Measurements from ENCODE around the gene SAYSD1. TPM values are rescaled to one million over a fixed set of nuclear protein-coding genes. Genes with fewer than 3 reads are reported as not detected.
A peak's percentile ranks its signal among the peaks of the same experiment; 100 is the strongest.

Gene SAYSD1
- polyA plus RNA-seq, 3 donors, result 4.3 to 15.5 (median 12.0) TPM

DNA sequence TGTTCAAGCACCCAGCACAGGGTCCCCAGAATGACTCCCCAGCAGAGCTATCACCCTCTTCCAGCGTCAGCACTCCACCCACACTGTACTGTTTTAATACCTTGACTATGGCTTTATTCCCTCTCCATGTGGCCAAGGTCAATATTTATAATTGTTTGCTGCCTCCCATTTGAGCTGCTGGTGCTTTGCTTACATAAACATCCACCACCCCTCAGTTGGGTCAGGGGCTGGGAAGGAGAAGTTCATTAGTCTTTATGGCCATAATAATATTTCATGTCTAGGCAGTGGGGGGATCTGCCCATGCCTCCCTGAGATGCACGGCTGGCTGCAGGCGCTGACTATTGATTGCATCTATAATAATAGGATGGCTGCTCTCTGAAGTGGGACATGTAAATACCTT is 41.8 kb upstream of the SAYSD1 start:
- Mint-ChIP-seq H3K4me1 (peaks cover 5% of the 10 kb centered on the region), H3K27me3 (ENCODE audit: low read depth in 3 of 3) (peaks cover 1 to 8% (median 4%) of the 10 kb centered on the region in 3 donors), H3K27ac (no peak overlapping the region), H3K9me3 (peaks cover 0 to 6% (median 0%) of the 10 kb centered on the region in 7 donors), H3K36me3 (no peaks in the 10 kb centered on the region), H3K4me3 (no peak overlapping the region)
- Histone ChIP-seq H3K79me2 (ENCODE audit: insufficient read depth, low read length) (no peaks in the 10 kb centered on the region), H3K4me1 (ENCODE audit: control insufficient read depth in 1 of 2, insufficient read depth in 2 of 2, low read length in 2 of 2) (no peaks in the 10 kb centered on the region), H3K36me3 (replicated peaks in 1 of 2; ENCODE audit: control insufficient read depth in 1 of 2, insufficient read depth in 2 of 2, low read length in 2 of 2) (no peaks in the 10 kb centered on the region), H3K9ac (ENCODE audit: insufficient read depth, low read length, poor library complexity, severe bottlenecking) (no peak overlapping the region), H3K4me2 (replicated peaks; ENCODE audit: extremely low read depth, low read length, poor library complexity, severe bottlenecking) (no peak overlapping the region), H3K9me3 (replicated peaks in 1 of 2; ENCODE audit: control insufficient read depth in 1 of 2, insufficient read depth in 1 of 2, low read length in 2 of 2) (no peaks in the 10 kb centered on the region), H4K20me1 (ENCODE audit: insufficient read depth, low read length) (no peaks in the 10 kb centered on the region), H3K27me3 (ENCODE audit: control insufficient read depth in 2 of 2, insufficient read depth in 2 of 2, low read length in 2 of 2) (no peaks in the 10 kb centered on the region), H3K4me3 (replicated peaks in 1 of 3; ENCODE audit: low read depth in 2 of 3, low read length in 3 of 3) (no peak overlapping the region), H2AFZ (ENCODE audit: insufficient read depth, low read depth, low read length, poor library complexity, severe bottlenecking) (no peak overlapping the region), H3K27ac (ENCODE audit: low read depth in 1 of 2, low read length in 2 of 2) (no peak overlapping the region)
- WGBS (ENCODE audit: insufficient coverage), result 100% methylated on average over 2 of the region's 3 CpGs
- TF ChIP-seq, protein P1, sequence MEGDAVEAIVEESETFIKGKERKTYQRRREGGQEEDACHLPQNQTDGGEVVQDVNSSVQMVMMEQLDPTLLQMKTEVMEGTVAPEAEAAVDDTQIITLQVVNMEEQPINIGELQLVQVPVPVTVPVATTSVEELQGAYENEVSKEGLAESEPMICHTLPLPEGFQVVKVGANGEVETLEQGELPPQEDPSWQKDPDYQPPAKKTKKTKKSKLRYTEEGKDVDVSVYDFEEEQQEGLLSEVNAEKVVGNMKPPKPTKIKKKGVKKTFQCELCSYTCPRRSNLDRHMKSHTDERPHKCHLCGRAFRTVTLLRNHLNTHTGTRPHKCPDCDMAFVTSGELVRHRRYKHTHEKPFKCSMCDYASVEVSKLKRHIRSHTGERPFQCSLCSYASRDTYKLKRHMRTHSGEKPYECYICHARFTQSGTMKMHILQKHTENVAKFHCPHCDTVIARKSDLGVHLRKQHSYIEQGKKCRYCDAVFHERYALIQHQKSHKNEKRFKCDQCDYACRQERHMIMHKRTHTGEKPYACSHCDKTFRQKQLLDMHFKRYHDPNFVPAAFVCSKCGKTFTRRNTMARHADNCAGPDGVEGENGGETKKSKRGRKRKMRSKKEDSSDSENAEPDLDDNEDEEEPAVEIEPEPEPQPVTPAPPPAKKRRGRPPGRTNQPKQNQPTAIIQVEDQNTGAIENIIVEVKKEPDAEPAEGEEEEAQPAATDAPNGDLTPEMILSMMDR (IDR thresholded peaks at IDR 0.05), result no peak
- DNase-seq, result no peak
- intact Hi-C loops (cut with micrococcal nuclease), result no loop called here

DNA sequence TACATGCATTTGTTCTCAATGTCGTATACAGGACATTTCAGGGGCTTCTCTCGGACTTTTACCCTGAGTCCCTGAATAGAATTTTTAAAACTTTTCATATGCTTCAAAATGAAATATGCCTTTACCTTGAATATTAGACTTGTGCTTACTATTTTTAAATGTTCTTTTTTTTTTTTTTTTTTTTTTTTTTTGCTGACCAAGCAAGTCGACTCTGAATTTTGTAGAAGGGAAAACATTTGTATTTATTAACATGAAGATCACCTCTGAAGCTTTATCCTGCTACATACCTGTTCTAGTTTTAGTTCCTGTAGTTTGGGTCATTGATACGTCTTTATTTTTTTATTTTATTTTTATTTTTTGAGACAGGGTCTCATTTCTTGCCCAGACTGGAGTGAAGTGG is 39.7 kb upstream of the SAYSD1 start:
- no peaks in the 10 kb centered on the region for H3K27me3 ChIP-seq (ENCODE audit: control insufficient read depth in 2 of 2, insufficient read depth in 2 of 2, low read length in 2 of 2)
- H2AFZ ChIP-seq (ENCODE audit: insufficient read depth, low read depth, low read length, poor library complexity, severe bottlenecking), result no peak overlapping the region
- Mint-ChIP-seq H3K27ac (peak overlapping the region in 1 of 7 donors; percentile 72), H3K4me1 (peaks cover 5% of the 10 kb centered on the region), H3K36me3 (no peaks in the 10 kb centered on the region), H3K9me3 (peaks cover 0 to 6% (median 0%) of the 10 kb centered on the region in 7 donors), H3K4me3 (no peak overlapping the region), H3K27me3 (ENCODE audit: low read depth in 3 of 3) (peaks cover 6 to 10% (median 10%) of the 10 kb centered on the region in 3 donors)
- no peak overlapping the region for H3K4me2 ChIP-seq (replicated peaks; ENCODE audit: extremely low read depth, low read length, poor library complexity, severe bottlenecking)
- H3K9ac ChIP-seq (ENCODE audit: insufficient read depth, low read length, poor library complexity, severe bottlenecking), result no peak overlapping the region
- DNase-seq, result no peak
- H3K36me3 ChIP-seq (replicated peaks in 1 of 2; ENCODE audit: control insufficient read depth in 1 of 2, insufficient read depth in 2 of 2, low read length in 2 of 2), result no peaks in the 10 kb centered on the region
- intact Hi-C loops (cut with micrococcal nuclease), result no loop called here
- no peak overlapping the region for H3K4me3 ChIP-seq (replicated peaks in 1 of 3; ENCODE audit: low read depth in 2 of 3, low read length in 3 of 3)
- H3K9me3 ChIP-seq (replicated peaks in 1 of 2; ENCODE audit: control insufficient read depth in 1 of 2, insufficient read depth in 1 of 2, low read length in 2 of 2), result no peaks in the 10 kb centered on the region
- H4K20me1 ChIP-seq (ENCODE audit: insufficient read depth, low read length), result no peaks in the 10 kb centered on the region
- H3K4me1 ChIP-seq (ENCODE audit: control insufficient read depth in 1 of 2, insufficient read depth in 2 of 2, low read length in 2 of 2), result no peaks in the 10 kb centered on the region
- no CpG with 5 or more reads among the region's 4 CpGs for WGBS (ENCODE audit: insufficient coverage)
- TF ChIP-seq, protein P1 (IDR thresholded peaks at IDR 0.05), result no peak
- no peaks in the 10 kb centered on the region for H3K79me2 ChIP-seq (ENCODE audit: insufficient read depth, low read length)
- no peak overlapping the region for H3K27ac ChIP-seq (ENCODE audit: low read depth in 1 of 2, low read length in 2 of 2)

All from CD14-positive monocyte (primary cell).